Kidney epithelial cell (primary cell): ENCODE results near the gene SPTLC1. TPM values are rescaled to one million over a fixed set of nuclear protein-coding genes. Genes with fewer than 3 reads are reported as not detected.
"Not testable (repeated sequence)": the region's sequence is repeated elsewhere in the genome, so short reads cannot be mapped to it uniquely, and the experiment has no call there.

Experiments used
- DNase-seq: peaks from one replicate; pipeline ENCODE4 v3.0.0-alpha.2; 2010; ENCODE audit warnings: low read depth
- H3K27me3 ChIP-seq: 2 replicates; pipeline ENCODE4 v1.6.0; 2011; ENCODE audit warnings: low read length; ENCODE audit not compliant: control insufficient read depth, insufficient read depth
- H3K36me3 ChIP-seq: 2 replicates; pipeline ENCODE4 v1.5.1; 2011; ENCODE audit warnings: low read length; ENCODE audit not compliant: control insufficient read depth, insufficient read depth
- H3K4me3 ChIP-seq: 2 replicates; pipeline ENCODE4 v1.5.1; 2011; ENCODE audit warnings: low read depth, mild to moderate bottlenecking, control low read depth, low read length
- total RNA-seq: library from RNA; depleted of rRNA; stranded (reverse); fragments of >200 nt; gene quantifications from 2 replicates; pipeline ENCODE4 v1.2.3, GENCODE V29; 2015
- TF ChIP-seq, protein P1 (sequence below): IDR thresholded peaks from 2 replicates; pipeline ENCODE4 v1.5.1; 2011; ENCODE audit warnings: mild to moderate bottlenecking, moderate library complexity, low read length, control low read depth, inconsistent platforms; ENCODE audit not compliant: insufficient read depth, poor library complexity, severe bottlenecking

Gene SPTLC1
- total RNA-seq, 1 donor from 2014 or later, result 103 TPM

GRCh38 chr9:92004045-92004392 is 111.2 kb downstream of the SPTLC1 start:
- DNase-seq, result no peak
- Histone ChIP-seq H3K36me3 (no peaks in the 10 kb centered on the region), H3K27me3 (no peaks in the 10 kb centered on the region), H3K4me3 (no peak overlapping the region)
- TF ChIP-seq, protein P1, sequence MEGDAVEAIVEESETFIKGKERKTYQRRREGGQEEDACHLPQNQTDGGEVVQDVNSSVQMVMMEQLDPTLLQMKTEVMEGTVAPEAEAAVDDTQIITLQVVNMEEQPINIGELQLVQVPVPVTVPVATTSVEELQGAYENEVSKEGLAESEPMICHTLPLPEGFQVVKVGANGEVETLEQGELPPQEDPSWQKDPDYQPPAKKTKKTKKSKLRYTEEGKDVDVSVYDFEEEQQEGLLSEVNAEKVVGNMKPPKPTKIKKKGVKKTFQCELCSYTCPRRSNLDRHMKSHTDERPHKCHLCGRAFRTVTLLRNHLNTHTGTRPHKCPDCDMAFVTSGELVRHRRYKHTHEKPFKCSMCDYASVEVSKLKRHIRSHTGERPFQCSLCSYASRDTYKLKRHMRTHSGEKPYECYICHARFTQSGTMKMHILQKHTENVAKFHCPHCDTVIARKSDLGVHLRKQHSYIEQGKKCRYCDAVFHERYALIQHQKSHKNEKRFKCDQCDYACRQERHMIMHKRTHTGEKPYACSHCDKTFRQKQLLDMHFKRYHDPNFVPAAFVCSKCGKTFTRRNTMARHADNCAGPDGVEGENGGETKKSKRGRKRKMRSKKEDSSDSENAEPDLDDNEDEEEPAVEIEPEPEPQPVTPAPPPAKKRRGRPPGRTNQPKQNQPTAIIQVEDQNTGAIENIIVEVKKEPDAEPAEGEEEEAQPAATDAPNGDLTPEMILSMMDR, result no peak

GRCh38 chr9:92003308-92004044 is 111.7 kb downstream of the SPTLC1 start:
- Histone ChIP-seq H3K36me3 (no peaks in the 10 kb centered on the region), H3K27me3 (no peaks in the 10 kb centered on the region), H3K4me3 (no peak overlapping the region)
- TF ChIP-seq, protein P1, result no peak
- no peak for DNase-seq

- H3K4me3 ChIP-seq, H3K27me3 ChIP-seq, DNase-seq, H3K36me3 ChIP-seq: not testable (repeated sequence)
Measured at GRCh38 chr9:92001948-92002347, 113.3 kb downstream of the SPTLC1 start.

DNA sequence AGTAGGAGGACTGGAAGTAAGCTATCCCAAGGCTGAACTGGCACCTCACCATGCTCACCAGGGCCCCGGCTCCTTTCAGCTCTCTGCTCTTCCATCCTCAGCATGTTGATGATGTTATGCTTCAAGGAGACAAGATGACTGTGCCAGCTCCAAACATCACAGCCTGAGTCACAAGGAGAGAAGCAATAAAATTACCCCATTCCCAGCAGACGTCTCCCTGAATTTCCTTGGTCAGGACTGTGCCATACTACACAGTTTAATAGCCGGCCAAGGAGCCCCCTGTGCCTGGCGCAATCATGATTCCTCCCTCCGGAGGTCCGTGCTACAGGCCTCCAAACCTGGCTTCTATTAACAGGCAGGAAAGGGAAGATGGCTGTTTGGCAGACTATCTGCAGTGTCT is 114.0 kb downstream of the SPTLC1 start:
- H3K36me3 ChIP-seq, result no peaks in the 10 kb centered on the region
- no peak overlapping the region for H3K4me3 ChIP-seq
- TF ChIP-seq, protein P1, result no peak
- no peak for DNase-seq
- no peaks in the 10 kb centered on the region for H3K27me3 ChIP-seq

- TF ChIP-seq, protein P1, result no peak
- no peak for DNase-seq
- H3K27me3 ChIP-seq, result peaks cover 4% of the 10 kb centered on the region
- no peak overlapping the region for H3K4me3 ChIP-seq
- no peaks in the 10 kb centered on the region for H3K36me3 ChIP-seq
Measured at GRCh38 chr9:91995000-91995655, 120.1 kb downstream of the SPTLC1 start.

- H3K4me3 ChIP-seq, result no peak overlapping the region
Measured at GRCh38 chr9:91994422-91994821, 120.8 kb downstream of the SPTLC1 start.

More at GRCh38 chr9:91994422-91994821, 120.8 kb downstream of the SPTLC1 start:
- H3K36me3 ChIP-seq, result no peaks in the 10 kb centered on the region
- TF ChIP-seq, protein P1, result no peak
- H3K27me3 ChIP-seq, result peaks cover 4% of the 10 kb centered on the region
- no peak for DNase-seq
